Endometrium (tissue), 2 donors: ENCODE results near the gene TMPRSS9.

Experiments
- FAIRE-seq: peaks from 2 replicates; lab custom pipeline; 2012; peaks lifted over from hg19 to GRCh38; lab: Jason Lieb, UNC
- donor health status: control.
- donor health status: control.

Gene TMPRSS9

GRCh38 chr19:2423071-2423914, 63.2 kb downstream of the TMPRSS9 start:
- FAIRE-seq = no peak

GRCh38 chr19:2423915-2424685, 64.0 kb downstream of the TMPRSS9 start:
- FAIRE-seq = no peak

- FAIRE-seq = no peak
Observed at GRCh38 chr19:2424686-2425621, 64.9 kb downstream of the TMPRSS9 start.

- no peak for FAIRE-seq
Observed at GRCh38 chr19:2425622-2426581, 65.8 kb downstream of the TMPRSS9 start.

- no peak for FAIRE-seq
Observed at GRCh38 chr19:2426611-2427428, 66.8 kb downstream of the TMPRSS9 start.

- peak; percentile 48 for FAIRE-seq
Observed at GRCh38 chr19:2427429-2428320, 67.6 kb downstream of the TMPRSS9 start, which contains the start of gene TIMM13. Gene TIMM13 (minus strand): TSS chr19:2427586. CDS start chr19:2427533, 53 bp downstream.

GRCh38 chr19:2428321-2428690, 68.2 kb downstream of the TMPRSS9 start:
- no peak for FAIRE-seq

- FAIRE-seq = no peak
Observed at GRCh38 chr19:2428756-2429711, 69.0 kb downstream of the TMPRSS9 start.

GRCh38 chr19:2429917-2430535, 70.0 kb downstream of the TMPRSS9 start:
- FAIRE-seq = no peak

- no peak for FAIRE-seq
Observed at GRCh38 chr19:2431318-2432055, 71.4 kb downstream of the TMPRSS9 start.

GRCh38 chr19:2432131-2432848, 72.2 kb downstream of the TMPRSS9 start:
- FAIRE-seq = no peak

- no peak for FAIRE-seq
Observed at GRCh38 chr19:2433854-2434253, 73.8 kb downstream of the TMPRSS9 start.

GRCh38 chr19:2434267-2434666, 74.2 kb downstream of the TMPRSS9 start:
- no peak for FAIRE-seq

GRCh38 chr19:2434721-2435265, 74.7 kb downstream of the TMPRSS9 start:
- no peak for FAIRE-seq

- FAIRE-seq = no peak
Observed at GRCh38 chr19:2436384-2436783, 76.3 kb downstream of the TMPRSS9 start.

- no peak for FAIRE-seq
Observed at GRCh38 chr19:2436926-2437325, 76.9 kb downstream of the TMPRSS9 start.
